ENCODE measurements around the gene TFR2.
A peak's percentile ranks its signal among the peaks of the same experiment; 100 is the strongest.

TFR2 gene

DNA sequence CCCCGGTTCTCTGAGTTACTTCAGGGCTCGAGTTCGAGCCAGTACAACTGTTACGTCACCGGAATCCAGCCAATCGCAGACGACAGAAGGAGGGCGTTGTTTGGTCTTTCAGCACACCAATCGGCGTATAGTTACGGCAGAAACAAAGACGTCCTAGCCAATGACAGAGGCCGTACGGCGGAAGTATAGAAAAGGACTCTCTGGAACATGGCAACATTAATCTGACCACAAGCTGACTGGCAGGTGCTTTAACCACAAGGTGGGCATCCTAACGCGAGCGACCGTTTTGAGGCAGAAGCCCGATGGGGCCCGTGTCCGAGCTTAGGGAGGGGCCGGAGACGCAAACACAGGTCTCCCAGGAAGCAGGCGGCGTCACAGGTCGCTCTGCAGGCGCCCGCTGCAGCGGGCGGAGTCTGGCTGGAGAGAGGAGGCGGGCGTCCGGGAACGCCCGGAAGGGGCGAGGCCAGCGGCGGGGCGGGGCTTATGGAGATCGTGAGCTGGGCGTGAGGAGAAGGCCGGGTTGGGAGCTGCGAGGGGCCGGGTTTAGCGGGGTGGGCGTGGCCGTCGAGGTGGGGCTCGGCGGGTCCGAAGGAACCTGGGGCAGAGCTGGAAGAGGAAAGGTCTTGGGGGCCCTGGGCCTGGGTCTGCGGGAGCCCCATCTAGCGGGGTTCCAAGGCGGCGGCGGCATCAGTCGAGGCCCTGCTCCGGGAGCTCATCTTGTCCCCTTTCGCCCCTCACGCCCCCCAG, 29.2 kb downstream of the TFR2 start, which contains the start of gene MOSPD3:
Gene MOSPD3 (plus strand): TSS at position 558 of the 747 bp plus-strand sequence. CDS start 252 bp downstream, outside the sequence.
- DNase-seq, result peak; percentile 96 to 99 (median 96)

DNA sequence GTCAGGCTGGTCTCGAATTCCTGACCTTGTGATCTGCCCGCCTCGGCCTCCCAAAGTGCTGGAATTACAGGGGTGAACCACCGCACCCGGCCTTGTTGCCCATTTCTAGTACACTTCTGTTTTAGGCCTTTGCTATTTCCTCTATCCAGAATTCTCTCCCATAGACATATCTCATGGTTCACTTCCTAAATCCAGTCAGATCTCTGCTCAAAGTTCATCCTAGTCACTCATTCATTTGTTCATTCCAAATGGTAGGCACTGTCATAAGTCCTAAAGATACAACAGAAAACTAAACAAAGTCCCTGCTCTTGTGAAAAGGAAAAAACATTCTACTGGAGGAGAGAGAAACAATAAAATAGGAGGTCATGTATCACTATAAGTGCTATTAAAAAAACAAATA, 31.4 kb downstream of the TFR2 start:
- DNase-seq, result no peak

DNA sequence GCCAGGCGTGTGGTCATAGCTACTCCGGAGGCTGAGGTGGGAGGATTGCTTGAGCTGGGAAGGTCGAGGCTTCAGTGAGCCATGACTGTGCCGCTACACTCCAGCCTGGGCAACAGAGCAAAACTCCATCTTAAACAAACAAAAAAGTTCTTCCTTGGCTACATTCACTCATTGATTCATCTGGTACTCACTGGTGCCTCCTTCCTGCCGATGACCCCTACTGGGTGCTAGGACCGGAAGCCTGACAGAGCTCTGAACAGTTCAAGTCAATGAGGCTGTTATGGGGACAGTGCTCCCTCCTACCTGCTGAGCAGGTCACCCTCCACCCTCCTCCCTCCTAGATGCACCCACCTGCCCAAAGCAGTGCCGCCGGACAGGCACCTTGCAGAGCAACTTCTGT, 34.2 kb downstream of the TFR2 start:
- no peak for DNase-seq

DNA sequence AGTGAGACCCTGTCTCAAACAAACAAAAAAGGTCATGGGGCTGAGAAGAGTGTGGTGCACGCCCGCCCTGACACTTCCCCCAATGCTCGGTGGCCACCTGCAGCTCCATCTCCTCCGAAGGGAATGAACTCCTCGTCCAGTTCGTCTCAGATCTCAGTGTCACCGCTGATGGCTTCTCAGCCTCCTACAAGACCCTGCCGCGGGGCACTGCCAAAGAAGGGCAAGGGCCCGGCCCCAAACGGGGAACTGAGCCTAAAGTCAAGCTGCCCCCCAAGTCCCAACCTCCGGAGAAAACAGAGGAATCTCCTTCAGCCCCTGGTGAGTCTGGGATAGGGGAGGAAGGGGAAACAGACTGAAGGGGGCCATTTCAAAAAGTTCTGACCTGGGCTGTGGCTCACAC, 35.0 kb downstream of the TFR2 start:
- DNase-seq, result no peak

DNA sequence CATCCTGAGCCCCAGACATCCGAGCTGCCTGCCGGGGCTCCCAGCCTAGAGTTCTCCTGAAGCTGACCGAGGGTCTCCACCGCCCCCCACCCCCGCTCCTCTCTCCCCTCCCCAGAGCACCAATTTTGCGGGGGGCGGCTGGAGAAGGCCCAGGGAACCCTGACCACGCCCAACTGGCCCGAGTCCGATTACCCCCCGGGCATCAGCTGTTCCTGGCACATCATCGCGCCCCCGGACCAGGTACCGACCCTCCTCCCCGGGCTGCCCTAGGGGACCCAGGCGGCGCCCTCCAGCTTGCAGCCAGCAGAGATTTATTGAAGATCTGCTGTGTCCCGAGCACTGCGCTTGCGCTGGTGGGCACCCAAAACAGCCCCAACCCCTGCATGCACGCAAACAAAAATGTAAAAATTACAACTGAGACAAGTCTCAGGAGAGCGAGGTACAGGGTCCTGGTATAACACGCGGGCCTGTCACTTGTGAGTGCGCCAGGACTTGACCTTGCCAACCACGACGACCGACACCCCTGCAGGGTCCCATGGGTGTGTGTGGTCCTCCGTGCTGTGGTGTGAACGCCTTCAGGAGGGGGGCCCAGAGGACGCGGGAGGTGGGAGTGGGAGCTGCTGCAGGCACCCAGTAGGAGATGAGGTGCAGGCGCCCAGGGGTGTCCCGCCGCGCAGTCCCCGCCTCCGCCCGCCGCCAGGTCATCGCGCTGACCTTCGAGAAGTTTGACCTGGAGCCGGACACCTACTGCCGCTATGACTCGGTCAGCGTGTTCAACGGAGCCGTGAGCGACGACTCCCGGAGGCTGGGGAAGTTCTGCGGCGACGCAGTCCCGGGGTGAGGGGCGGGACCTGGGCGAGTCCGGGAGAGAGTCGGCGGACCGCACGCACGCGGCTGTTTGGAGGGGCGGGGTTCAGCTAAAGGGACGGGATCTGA, 36.1 kb downstream of the TFR2 start:
- peak in 3 of 5 experiments; percentile 12 to 59 (median 18) for DNase-seq

DNA sequence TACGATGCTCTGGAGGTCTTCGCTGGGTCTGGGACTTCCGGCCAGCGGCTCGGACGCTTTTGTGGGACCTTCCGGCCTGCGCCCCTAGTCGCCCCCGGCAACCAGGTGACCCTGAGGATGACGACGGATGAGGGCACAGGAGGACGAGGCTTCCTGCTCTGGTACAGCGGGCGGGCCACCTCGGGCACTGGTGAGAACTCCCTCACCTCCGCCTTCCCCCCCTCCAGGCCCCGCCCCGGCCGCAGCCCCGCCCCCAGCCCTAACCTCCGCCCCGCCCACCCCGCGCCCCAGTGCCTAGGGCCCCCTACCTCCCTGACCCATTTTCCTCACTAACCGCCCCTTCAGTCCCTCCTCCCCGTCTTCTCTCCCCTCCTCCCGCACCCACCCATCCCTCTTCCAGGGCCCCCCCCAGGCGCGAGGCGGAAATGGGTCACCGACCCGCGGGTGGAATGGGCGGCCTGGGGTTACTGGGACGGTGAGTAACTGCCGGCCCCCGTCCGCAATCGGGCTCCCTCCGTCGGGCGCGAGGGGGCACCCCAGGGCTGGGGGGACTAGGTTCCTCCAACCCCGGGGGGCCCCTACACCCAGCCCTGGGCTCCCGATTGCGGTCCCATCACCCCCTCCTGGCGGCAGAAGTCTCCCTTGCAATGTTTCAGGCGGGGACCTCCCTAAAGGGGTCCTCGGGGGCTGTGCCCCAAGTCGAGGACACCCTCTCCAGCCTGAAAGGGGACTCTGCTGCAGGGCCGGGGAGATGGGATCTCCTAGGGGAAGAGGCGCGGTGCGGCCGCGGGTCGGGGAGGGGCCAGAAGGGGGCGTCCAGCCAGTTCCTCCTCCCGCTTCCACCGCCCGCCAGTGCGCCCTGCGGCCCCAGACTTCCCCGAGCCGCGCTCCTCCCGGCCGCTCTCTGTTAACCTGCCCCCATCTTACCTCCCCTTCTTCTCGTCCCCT, 37.0 kb downstream of the TFR2 start:
- DNase-seq, result peak; percentile 53 to 86 (median 66)

DNA sequence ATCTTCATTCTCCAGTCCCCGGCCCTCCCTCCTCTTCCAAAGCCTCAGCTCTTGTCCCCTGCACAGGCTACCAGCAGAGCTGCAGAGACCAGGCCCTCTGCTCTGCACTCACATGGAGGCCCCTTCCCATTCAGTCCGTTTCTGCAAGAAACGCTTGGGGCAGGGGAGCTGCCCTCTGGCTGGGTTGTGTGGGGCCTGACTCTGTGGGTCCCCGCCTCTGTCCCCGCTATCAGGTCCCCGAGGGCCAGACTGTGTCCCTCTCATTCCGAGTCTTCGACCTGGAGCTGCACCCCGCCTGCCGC, 37.7 kb downstream of the TFR2 start:
- DNase-seq, result no peak

DNA sequence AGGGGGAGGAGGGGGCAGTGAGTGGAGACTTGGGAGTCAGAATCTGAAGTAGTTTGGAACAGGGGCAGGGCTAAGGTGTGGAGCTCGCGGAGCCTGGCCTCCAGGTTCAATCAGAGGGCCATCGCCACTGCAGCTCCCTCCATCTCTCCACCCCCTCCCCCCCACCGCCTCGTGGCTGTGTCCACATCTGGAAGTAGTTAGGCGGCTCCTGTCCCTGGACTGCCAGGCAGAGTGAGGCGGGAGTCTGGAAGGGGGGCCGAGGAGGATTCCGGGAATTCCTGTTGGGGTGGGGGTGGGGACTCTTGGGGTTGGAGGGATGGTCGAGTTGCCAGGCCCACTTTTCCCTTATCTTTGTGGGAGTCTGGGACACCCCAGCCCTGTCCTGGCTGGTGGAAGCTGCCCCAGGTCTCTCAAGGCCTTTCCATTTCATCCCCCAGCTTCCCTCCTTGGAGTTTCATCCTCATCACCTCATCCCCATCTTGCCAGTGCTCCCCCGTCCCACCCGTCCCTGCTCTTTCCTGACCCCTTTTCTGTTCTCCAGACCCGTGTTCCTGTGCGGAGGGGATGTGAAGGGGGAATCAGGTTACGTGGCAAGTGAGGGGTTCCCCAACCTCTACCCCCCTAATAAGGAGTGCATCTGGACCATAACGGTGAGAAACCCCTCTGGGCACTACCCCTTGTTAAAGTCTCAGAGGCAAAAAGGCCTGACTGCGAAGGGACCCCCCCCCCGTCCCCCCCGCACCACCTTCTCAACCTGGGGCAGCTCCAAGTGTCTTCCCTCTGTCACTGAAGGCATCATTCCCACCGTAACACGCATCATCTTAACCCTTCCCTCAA, 38.2 kb downstream of the TFR2 start:
- no peak for DNase-seq

DNA sequence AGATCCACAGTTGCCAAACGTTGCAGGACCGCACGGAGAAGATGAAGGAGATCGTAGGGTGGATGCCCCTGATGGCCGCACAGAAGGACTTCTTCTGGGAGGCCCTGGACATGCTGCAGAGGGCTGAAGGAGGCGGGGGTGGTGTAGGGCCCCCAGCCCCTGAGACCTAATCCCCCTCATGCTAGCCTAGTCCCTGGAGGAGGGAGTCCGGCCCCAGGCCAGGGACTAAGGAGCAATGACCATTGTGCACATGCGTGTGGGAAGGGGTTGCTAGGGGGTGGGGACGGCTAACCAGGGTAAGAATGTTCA, 40.7 kb downstream of the TFR2 start:
- DNase-seq, result no peak

DNA sequence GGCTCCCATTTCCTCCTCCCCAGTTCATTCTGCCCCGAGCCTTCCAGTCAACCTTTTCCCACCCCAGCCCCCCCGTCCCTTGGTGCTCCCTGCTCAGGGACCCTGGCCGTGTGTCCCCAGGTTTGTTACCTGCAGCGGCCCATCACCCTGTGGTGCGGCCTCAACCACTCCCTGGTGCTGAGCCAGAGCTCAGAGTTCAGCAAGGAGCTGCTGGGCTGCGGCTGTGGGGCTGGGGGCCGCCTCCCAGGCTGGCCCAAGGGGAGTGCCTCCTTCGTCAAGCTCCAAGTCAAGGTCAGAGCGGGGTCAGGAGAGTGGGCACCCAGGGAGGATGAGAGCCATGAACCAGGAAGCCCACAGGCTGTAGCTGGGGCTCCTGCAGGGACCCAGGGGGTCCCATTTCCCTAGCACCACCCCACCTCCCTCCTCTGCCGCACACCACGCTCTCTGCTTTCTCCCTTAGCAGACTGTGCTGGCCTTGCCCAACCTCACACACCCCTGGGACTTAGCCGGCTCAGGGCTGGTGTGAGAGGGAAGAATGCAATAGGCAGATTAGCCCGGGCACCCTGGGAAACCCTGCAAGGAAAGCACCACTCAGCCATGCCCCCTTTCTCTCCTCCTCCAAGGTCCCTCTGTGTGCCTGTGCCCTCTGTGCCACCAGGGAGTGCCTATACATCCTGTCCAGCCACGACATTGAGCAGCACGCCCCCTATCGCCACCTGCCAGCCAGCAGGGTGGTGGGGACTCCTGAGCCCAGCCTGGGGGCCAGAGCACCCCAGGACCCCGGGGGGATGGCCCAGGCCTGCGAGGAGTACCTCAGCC, 41.2 kb downstream of the TFR2 start:
- no peak for DNase-seq

DNA sequence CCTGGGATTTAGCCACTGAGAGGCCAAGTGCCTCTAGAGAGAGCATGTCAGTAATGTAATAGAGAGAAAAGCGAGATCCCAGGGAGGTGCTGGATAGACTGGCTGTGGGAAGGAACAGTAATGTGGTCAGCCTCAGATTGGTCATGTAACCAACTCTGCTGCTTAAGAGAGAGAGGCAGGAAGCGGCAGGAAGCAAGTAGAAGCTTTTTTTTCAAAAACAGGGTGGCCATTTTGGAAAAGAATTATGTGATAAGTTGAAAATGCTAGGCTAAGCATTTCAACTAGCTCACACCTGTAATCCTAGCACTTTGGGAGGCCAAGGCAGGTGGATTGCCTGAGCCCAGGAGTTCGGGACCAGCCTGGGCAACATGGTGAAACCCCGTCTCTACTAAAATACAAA, 42.9 kb downstream of the TFR2 start:
- peak in 1 of 5 experiments; percentile 38 for DNase-seq

DNA sequence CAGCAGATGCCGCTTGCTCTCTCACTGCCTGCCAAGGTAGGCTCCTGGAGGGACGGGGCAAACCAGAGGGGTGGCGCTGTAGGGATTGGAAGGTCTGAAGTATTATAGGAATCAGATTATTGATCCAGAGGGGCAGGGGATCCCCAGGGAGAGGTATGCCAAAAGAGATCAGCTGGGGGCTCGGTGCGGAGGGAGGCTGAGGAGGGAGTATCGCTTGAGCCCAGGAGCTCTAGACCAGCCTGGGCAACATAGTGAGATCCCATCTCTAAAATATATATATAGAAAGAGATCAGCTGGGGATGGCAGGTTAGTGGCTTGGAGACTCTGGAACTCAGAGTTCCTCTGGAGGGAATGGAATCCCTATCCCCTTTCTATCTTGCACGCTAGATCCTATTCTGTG, 46.2 kb downstream of the TFR2 start:
- no peak for DNase-seq

DNA sequence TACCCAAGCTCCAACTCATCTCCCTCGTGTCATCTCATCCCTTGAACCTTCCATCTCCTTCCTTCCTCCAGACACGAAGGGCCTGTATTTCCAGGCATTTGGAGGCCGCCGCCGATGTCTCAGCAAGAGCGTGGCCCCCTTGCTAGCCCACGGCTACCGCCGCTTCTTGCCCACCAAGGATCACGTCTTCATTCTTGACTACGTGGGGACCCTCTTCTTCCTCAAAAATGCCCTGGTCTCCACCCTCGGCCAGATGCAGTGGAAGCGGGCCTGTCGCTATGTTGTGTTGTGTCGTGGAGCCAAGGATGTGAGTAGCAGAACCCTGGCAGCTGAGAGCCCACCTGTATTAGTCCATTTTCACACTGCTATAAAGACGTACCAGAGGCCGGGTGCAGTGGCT, 49.8 kb downstream of the TFR2 start:
- no peak for DNase-seq

DNA sequence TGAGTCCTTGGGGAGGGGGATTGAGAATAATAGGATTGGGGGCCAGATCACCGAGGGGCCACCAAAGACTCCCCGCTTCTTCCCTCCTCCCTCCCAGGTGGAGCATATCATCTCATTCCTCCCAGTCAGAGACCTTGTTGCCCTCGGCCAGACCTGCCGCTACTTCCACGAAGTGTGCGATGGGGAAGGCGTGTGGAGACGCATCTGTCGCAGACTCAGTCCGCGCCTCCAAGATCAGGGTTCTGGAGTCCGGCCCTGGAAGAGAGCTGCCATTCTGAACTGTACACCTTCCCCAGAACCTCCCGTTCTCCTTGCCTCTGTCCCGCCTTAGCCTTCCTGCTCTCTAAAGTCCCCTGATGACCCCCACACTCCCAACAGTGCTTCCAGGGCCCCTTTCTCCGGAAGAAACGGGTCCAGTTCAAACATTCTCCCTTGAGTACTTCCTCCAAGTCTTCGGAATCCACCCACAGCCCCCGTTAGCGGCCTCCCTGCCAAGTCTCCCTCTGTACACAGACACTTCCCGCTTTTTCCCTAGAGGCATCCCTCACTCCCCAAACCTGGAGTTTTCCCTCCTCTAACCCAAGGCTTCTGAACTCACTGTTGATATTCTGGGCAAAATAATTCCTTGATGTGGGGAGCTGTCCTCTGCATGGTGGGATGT, 51.1 kb downstream of the TFR2 start:
- DNase-seq, result no peak

DNA sequence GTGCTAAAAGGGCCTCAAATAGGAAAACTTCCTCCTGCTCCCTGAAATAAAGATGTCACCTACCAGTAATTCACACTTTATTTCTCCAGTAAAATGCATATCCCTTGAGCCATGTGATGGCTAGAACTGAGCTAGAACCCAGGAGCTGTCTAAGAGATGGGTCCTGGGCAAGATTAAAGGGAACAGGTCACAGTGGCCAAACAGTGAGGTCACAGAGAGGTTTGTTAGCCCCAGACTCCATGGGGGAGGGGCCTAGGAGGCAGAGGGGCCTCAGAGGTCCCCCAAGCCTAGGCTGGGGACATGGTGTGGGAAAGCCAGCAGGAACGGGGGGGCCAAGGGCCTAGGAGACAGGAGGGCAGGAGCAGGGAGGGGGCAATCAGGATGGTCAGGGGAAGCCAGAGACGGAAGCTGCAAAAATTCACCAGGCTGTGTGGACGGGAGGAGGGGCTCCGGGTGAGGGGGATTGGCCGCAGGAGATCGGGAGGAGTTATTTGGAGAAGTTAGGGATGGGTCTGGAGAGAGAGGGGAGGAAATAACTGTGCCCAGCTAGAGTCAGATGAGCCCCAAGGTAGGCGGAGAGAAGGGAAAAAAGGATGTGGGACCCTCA, 51.9 kb downstream of the TFR2 start:
- no peak for DNase-seq

DNA sequence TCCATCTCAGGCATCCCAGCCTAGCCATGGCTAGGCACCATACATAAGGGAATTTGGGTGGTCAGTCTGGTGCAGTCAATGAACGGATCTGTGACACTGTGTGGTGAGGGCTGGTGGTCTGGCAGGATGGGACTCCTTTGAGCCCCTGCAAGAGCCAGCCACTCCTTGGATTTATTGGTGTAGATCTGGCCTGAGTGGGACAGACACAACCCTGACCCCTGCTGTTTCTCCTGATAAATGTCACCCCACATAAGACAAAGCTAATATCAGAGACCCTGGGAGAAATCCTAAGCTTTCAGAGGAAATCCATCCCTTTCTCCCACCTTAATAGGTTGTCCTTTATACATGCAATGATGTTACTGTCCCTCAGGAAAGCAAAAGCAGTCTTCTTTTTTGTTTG, 52.9 kb downstream of the TFR2 start:
- no peak for DNase-seq

DNA sequence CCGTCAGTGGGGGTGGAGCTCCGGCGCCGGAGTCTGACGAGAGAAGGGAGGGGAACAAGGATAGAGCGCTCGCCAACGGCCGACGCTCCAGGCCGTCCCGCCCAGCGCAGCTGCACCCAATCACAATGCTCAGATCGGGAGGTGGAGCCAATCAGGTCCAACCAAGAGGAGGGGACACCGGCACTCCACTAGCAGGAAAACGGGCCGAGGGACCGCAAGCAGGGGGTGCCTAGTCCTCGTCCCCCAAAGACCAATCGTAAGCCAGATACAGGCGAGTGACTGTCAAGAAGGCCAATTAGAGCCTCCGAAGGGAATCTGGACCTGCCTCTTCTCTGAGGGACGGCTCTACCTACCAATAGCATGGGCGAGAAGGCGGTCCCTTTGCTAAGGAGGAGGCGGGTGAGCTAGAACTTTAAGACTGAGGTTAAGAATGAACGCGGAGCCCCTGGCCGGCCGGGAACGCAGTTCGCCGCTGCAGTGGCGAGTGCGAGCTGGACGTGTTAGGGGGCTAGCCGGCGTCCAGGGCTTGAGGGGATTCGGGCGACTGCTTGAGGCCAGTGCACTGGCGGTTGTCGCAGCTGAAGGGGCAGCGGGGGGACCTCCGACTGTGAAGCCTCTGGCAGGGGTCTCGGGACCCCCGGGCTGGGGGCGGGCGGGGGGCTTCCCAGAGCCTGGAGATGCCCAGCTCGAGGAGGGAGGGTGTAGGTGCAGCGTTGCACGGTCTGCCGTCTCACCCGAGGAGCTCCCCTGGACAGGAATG, 54.9 kb downstream of the TFR2 start, which contains the start of gene FBXO24:
Gene FBXO24 (plus strand): TSS at position 63 of the 760 bp plus-strand sequence. CDS start 298 bp downstream, at position 361.
- peak; percentile 98 to 100 (median 99) for DNase-seq

DNA sequence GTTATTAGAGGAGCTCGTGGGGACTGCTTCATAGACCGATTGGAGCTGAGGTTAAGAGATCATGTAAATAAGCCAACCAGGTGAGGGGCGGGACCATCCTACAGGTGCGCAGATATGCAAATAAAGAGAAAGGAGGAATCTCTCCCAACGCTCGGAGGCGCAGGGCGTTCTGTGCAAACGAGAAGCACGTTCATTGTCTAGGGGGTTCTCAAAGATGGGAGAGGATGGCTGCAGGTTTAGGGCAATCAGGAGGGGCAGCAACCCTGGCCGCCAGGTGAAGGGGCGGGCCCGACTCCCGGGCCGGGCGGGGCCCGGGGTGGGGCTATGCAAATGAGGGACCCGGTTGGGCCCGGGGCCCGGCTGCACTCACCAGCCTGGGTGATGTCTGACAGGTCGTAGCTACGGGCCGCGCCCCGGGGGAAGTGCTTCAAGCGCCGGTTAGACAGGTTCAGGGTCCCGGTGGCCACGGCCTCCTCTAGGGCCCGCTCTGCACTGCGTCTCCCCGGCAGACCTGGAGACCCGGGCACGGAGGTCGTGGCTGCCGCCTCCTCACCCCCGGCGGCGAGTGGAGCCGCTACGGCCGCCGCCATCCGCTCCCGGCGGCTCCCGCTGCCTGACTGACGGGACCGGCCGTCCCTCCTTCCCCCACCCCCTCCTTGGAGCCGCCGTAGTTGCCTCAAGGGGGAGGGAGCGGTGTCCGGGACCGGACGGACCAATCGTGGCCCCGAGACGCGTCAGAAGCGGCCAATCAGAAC, 55.7 kb downstream of the TFR2 start, which contains the start of gene LRCH4:
Gene LRCH4 (minus strand): TSS at position 619 of the 755 bp plus-strand sequence. CDS start 29 bp downstream, at position 590.
- peak in 3 of 5 experiments; percentile 39 to 66 (median 58) for DNase-seq

Measured in T-helper 2 cell (primary cell).